PC-9 (cell line): ENCODE measurements around the gene FCER2. TPM values are rescaled to one million over a fixed set of nuclear protein-coding genes. Genes with fewer than 3 reads are reported as not detected.

ENCODE experiments used
- BruUV-seq: library from RNA; stranded (reverse); fragments of 400-500 nt; replicated peaks from 2 replicates; lab custom pipeline; 2021; lab: Mats Ljungman, UMichigan
- CTCF ChIA-PET: fragments of 300-600 bp; sonication (Branson Sonifier 250); formaldehyde crosslinking; loops from one replicate; lab custom pipeline; 2022; ENCODE audit warnings: antibody characterized with exemption; lab: Charles Lee
- POLR2A ChIA-PET: fragments of 300-600 bp; sonication (Branson Sonifier 250); formaldehyde crosslinking; loops from one replicate; lab custom pipeline; 2022; ENCODE audit warnings: antibody characterized with exemption; ENCODE audit not compliant: unreplicated experiment; lab: Charles Lee
- DNase-seq, 2 experiments: peaks; one replicate each; pipeline versions ENCODE4 v3.0.0 to v3.0.0-alpha.2; 2015 to 2022; ENCODE audit warnings: mixed read lengths in 1 of 2
- H2AFZ ChIP-seq: fragments of 200-600 bp; sonication (generic); 2 replicates; pipeline ENCODE4 v1.8.1; 2017; ENCODE audit warnings: antibody characterized with exemption
- H3F3A ChIP-seq: fragments of 200-600 bp; sonication (generic); 2 replicates; pipeline ENCODE4 v1.8.1; 2017; ENCODE audit warnings: antibody characterized with exemption, mild to moderate bottlenecking, low read depth; ENCODE audit not compliant: insufficient read depth
- H3K27ac ChIP-seq: fragments of 200-600 bp; sonication (generic); 2 replicates; pipeline ENCODE4 v1.6.1; 2016; ENCODE audit warnings: mixed run types
- H3K27me3 ChIP-seq: fragments of 200-600 bp; sonication (generic); 2 replicates; pipeline ENCODE4 v1.6.1; 2016; ENCODE audit warnings: low read depth, mixed run types; ENCODE audit not compliant: insufficient read depth
- H3K36me3 ChIP-seq: fragments of 200-600 bp; sonication (generic); 2 replicates; pipeline ENCODE4 v1.6.1; 2016; ENCODE audit warnings: low read depth, mixed run types
- H3K4me1 ChIP-seq: fragments of 200-600 bp; sonication (generic); replicated peaks from 2 replicates; pipeline ENCODE4 v1.6.1; 2016; ENCODE audit warnings: mixed run types; ENCODE audit not compliant: insufficient read depth
- H3K4me2 ChIP-seq: fragments of 200-600 bp; sonication (generic); 2 replicates; pipeline ENCODE4 v1.6.1; 2017; ENCODE audit warnings: mixed run types
- H3K4me3 ChIP-seq: fragments of 200-600 bp; sonication (generic); 2 replicates; pipeline ENCODE4 v1.6.1; 2016; ENCODE audit warnings: mixed run types
- H3K79me2 ChIP-seq: fragments of 200-600 bp; sonication (generic); 2 replicates; pipeline ENCODE4 v1.6.1; 2017; ENCODE audit warnings: low read depth, mixed run types
- H3K9me2 ChIP-seq: fragments of 200-600 bp; sonication (generic); 2 replicates; pipeline ENCODE4 v1.8.1; 2017; ENCODE audit warnings: mild to moderate bottlenecking; ENCODE audit not compliant: insufficient read depth
- H3K9me3 ChIP-seq: fragments of 200-600 bp; sonication (generic); 2 replicates; pipeline ENCODE4 v1.8.1; 2016; ENCODE audit warnings: low read depth; ENCODE audit not compliant: insufficient read depth
- H4K20me1 ChIP-seq: fragments of 200-600 bp; sonication (generic); 2 replicates; pipeline ENCODE4 v1.8.1; 2017; ENCODE audit not compliant: insufficient read depth
- CTCF ChIP-seq: fragments of 200-600 bp; sonication (generic); conservative IDR thresholded peaks from 2 replicates; pipeline ENCODE4 v1.6.1; 2017; ENCODE audit warnings: mixed run types, antibody characterized with exemption, mild to moderate bottlenecking, moderate library complexity
- EZH2 ChIP-seq: fragments of 200-600 bp; sonication (generic); IDR thresholded peaks from 2 replicates; pipeline ENCODE4 v1.8.0; 2017; ENCODE audit warnings: antibody characterized with exemption, low read depth
- intact Hi-C: fragments of 100-400 bp; cut with micrococcal nuclease; formaldehyde crosslinking; loops from one replicate; pipeline ENCODE4 v1.10.0; 2022; ENCODE audit not compliant: unreplicated experiment
- total RNA-seq: library from RNA; stranded (reverse); gene quantifications from 2 replicates; pipeline ENCODE4 v1.2.3, GENCODE V29; 2021

Gene FCER2
- total RNA-seq, 1 experiment from 2014 or later = not detected

DNA sequence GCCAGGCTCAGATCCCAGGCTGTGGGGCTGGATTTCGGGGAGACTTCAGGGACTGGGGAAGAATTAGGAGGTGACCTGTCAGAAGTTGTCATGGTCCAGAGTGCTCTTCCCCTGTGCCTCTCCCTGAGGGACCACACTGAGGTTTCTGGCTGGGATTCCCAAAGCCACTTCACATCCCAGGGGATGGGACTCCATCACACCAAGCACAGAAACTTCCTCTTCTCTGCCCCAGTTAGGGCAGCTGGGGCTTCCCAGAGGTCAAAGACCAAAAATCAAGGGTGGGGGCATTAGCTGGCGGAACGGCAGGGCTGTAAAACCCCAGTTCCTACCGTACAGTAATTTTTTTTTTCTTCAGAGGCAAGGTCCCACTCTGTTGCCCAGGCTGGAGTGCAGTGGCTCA lies 7.4 kb downstream of the FCER2 start:
- no peaks in the 10 kb centered on the region for H3K9me3 ChIP-seq
- TF ChIP-seq CTCF (no peak), EZH2 (no peak)
- H3K4me3 ChIP-seq = no peak overlapping the region
- no peaks in the 10 kb centered on the region for H3F3A ChIP-seq
- no TSS peak for BruUV-seq
- intact Hi-C loops = no loop called here
- H3K9me2 ChIP-seq = no peaks in the 10 kb centered on the region
- H3K36me3 ChIP-seq = no peaks in the 10 kb centered on the region
- H3K4me2 ChIP-seq = no peak overlapping the region
- CTCF ChIA-PET = no interaction called here
- DNase-seq = no peak
- H3K27me3 ChIP-seq = peaks cover 86% of the 10 kb centered on the region
- no peaks in the 10 kb centered on the region for H3K4me1 ChIP-seq
- POLR2A ChIA-PET = no interaction called here
- no peaks in the 10 kb centered on the region for H4K20me1 ChIP-seq
- no peak overlapping the region for H3K27ac ChIP-seq
- H2AFZ ChIP-seq = no peak overlapping the region
- H3K79me2 ChIP-seq = no peaks in the 10 kb centered on the region

GRCh38 chr19:7692417-7693088 lies 9.4 kb downstream of the FCER2 start:
- Histone ChIP-seq H3K27ac (no peak overlapping the region), H3K36me3 (no peaks in the 10 kb centered on the region), H2AFZ (no peak overlapping the region), H4K20me1 (no peaks in the 10 kb centered on the region), H3F3A (no peaks in the 10 kb centered on the region), H3K79me2 (no peaks in the 10 kb centered on the region), H3K27me3 (peaks cover 66% of the 10 kb centered on the region), H3K4me2 (no peak overlapping the region), H3K4me3 (no peak overlapping the region), H3K9me2 (no peaks in the 10 kb centered on the region), H3K9me3 (no peaks in the 10 kb centered on the region), H3K4me1 (no peaks in the 10 kb centered on the region)
- no peak for DNase-seq
- TF ChIP-seq CTCF (no peak), EZH2 (no peak)
- POLR2A ChIA-PET = no interaction called here
- CTCF ChIA-PET = no interaction called here
- intact Hi-C loops = no loop called here
- BruUV-seq = no TSS peak

DNA sequence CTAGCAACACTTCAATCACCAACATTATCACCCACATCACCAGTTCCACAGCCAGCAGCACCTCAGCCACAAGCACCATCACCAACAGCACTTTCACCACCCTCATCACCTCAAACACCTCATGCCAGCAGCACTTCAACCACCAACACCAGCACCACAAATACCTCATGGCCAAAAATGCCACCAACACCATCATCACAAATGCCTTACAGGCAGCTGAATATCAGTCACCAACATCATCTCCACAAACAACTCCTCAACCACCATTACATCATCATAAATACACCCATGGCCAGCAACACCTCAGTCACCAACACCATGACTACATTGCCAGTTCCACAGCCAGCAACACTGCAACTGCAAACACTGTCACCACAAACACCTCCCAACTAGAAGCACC lies 10.4 kb downstream of the FCER2 start:
- CTCF ChIA-PET = no interaction called here
- H3K9me2 ChIP-seq = no peaks in the 10 kb centered on the region
- no peak overlapping the region for H3K4me2 ChIP-seq

More for the DNA sequence above, 10.4 kb downstream of the FCER2 start:
- no peaks in the 10 kb centered on the region for H3K36me3 ChIP-seq
- no TSS peak for BruUV-seq
- DNase-seq = no peak
- H3K27me3 ChIP-seq = peaks cover 56% of the 10 kb centered on the region
- H3K27ac ChIP-seq = no peak overlapping the region
- H3K9me3 ChIP-seq = no peaks in the 10 kb centered on the region
- no peak overlapping the region for H2AFZ ChIP-seq
- TF ChIP-seq EZH2 (no peak), CTCF (no peak)
- POLR2A ChIA-PET = no interaction called here
- no peaks in the 10 kb centered on the region for H4K20me1 ChIP-seq
- H3F3A ChIP-seq = no peaks in the 10 kb centered on the region; the same call in 1 of the 2 replicates
- H3K4me3 ChIP-seq = no peak overlapping the region
- no peaks in the 10 kb centered on the region for H3K79me2 ChIP-seq
- intact Hi-C loops = no loop called here
- H3K4me1 ChIP-seq = no peaks in the 10 kb centered on the region
